HepG2 (cell line): ENCODE results near the gene RDH11. TPM values are rescaled to one million over a fixed set of nuclear protein-coding genes. Genes with fewer than 3 reads are reported as not detected.

Experiments used
- ATAC-seq: fragments of 200-7000 bp; cut with Tn5 transposase; 3 replicates; pipeline ENCODE4 v1.9.1; 2020; ENCODE audit warnings: mild to moderate bottlenecking, moderate library complexity
- BruUV-seq: library from RNA; stranded (reverse); fragments of 400-500 nt; replicated peaks from 2 replicates; lab custom pipeline; 2021; lab: Mats Ljungman, UMichigan
- CTCF ChIA-PET: fragments of 300-600 bp; formaldehyde crosslinking; extraction: SDS; loops from one replicate; lab custom pipeline; 2021; ENCODE audit warnings: low total read pairs, inconsistent platforms, low intra/inter-chr PET ratio; lab: Yijun Ruan, JAX
- POLR2A ChIA-PET: fragments of 350-600 bp; sonication (Branson Sonifier 250); formaldehyde crosslinking; loops from one replicate; lab custom pipeline; 2020; ENCODE audit warnings: antibody characterized with exemption, inconsistent platforms; lab: Yijun Ruan, JAX
- DNase-seq: peaks from one replicate; pipeline ENCODE4 v3.0.0-alpha.2; 2015; ENCODE audit warnings: low spot score
- FAIRE-seq: peaks from 3 replicates; lab custom pipeline; 2011; peaks lifted over from hg19 to GRCh38; lab: Jason Lieb, UNC
- H2AFZ ChIP-seq: one replicate; pipeline ENCODE4 v1.6.1; 2011; ENCODE audit warnings: low read length, inconsistent platforms
- H3K27ac ChIP-seq: fragments of 300-600 bp; 3 replicates; pipeline ENCODE4 v1.8.0; 2011; ENCODE audit warnings: mixed run types, mild to moderate bottlenecking, mixed read lengths, low read length, inconsistent platforms; ENCODE audit not compliant: insufficient read depth; ENCODE audit errors: extremely low read length
- H3K27me3 ChIP-seq, 2 experiments: fragments of 200-600 bp in 1 of 2; 2 replicates in 1 of 2; 3 replicates in 1 of 2; pipeline versions ENCODE4 v1.6.0 to v1.8.0; 2011; ENCODE audit warnings: low read length in 2 of 2, mild to moderate bottlenecking in 2 of 2, moderate library complexity in 2 of 2, inconsistent platforms in 1 of 2; ENCODE audit not compliant: insufficient read depth in 2 of 2, control insufficient read depth in 1 of 2
- H3K36me3 ChIP-seq, 2 experiments: fragments of 200-600 bp in 1 of 2; replicated peaks in 1 of 2; 2 replicates in 1 of 2; 3 replicates in 1 of 2; pipeline versions ENCODE4 v1.5.1 to v1.8.0; 2011; ENCODE audit warnings: low read length in 2 of 2, inconsistent platforms in 1 of 2; ENCODE audit not compliant: insufficient read depth in 2 of 2, control insufficient read depth in 1 of 2
- H3K4me1 ChIP-seq: 2 replicates; pipeline ENCODE4 v1.5.1; 2012; ENCODE audit warnings: low read length, inconsistent platforms; ENCODE audit not compliant: insufficient read depth
- H3K4me2 ChIP-seq: 2 replicates; pipeline ENCODE4 v1.6.0; 2011; ENCODE audit warnings: low read depth, low read length, inconsistent platforms
- H3K4me3 ChIP-seq, 3 experiments: fragments of 200-600 bp in 1 of 3; sonication (generic), shearing (Covaris generic) in 1 of 3; replicated peaks in 1 of 3; 2 replicates each; pipeline ENCODE4 v1.5.1; 2011 to 2016; ENCODE audit warnings: low read length in 3 of 3, inconsistent platforms in 2 of 3, low read depth in 2 of 3, mild to moderate bottlenecking in 2 of 3, control low read depth in 1 of 3, mixed read lengths in 1 of 3; ENCODE audit not compliant: insufficient read depth in 1 of 3
- H3K79me2 ChIP-seq: one replicate; pipeline ENCODE4 v1.6.1; 2011; ENCODE audit warnings: low read length, inconsistent platforms; ENCODE audit not compliant: insufficient read depth
- H3K9ac ChIP-seq: 2 replicates; pipeline ENCODE4 v1.6.0; 2011; ENCODE audit warnings: mild to moderate bottlenecking, low read depth, low read length, inconsistent platforms; ENCODE audit not compliant: insufficient read depth
- H3K9me3 ChIP-seq: 2 replicates; pipeline ENCODE4 v1.5.1; 2012; ENCODE audit warnings: mild to moderate bottlenecking, low read length
- H4K20me1 ChIP-seq: 2 replicates; pipeline ENCODE4 v1.6.0; 2011; ENCODE audit warnings: inconsistent platforms, mild to moderate bottlenecking, low read length, moderate library complexity; ENCODE audit not compliant: insufficient read depth
- ASH2L ChIP-seq: fragments of 300-600, 200-600 bp; sonication (generic); IDR thresholded peaks from 2 replicates; pipeline ENCODE4 v1.7.0; 2017; ENCODE audit warnings: low read depth, mild to moderate bottlenecking, moderate library complexity, mixed read lengths, low read length; ENCODE audit not compliant: insufficient read length
- BHLHE40 ChIP-seq: IDR thresholded peaks from 2 replicates; pipeline ENCODE4 v1.6.1; 2011; ENCODE audit warnings: low read length, improper control_type of control experiment
- CREM ChIP-seq, 2 experiments: sonication (generic) in 1 of 2; formaldehyde crosslinking in 1 of 2; IDR thresholded peaks; 2 replicates each; pipeline versions ENCODE4 v1.4.0 to v1.6.1; 2016 to 2020; ENCODE audit warnings: antibody characterized with exemption in 1 of 2, mild to moderate bottlenecking in 1 of 2, missing genetic modification reagents in 1 of 2
- CSRNP2 ChIP-seq: sonication (generic); formaldehyde crosslinking; conservative IDR thresholded peaks from 2 replicates; pipeline ENCODE4 v1.8.0; 2022; ENCODE audit warnings: low read depth, missing genetic modification reagents
- DR1 ChIP-seq: sonication (generic); formaldehyde crosslinking; IDR thresholded peaks from 2 replicates; pipeline ENCODE4 v1.8.0; 2021; ENCODE audit warnings: mild to moderate bottlenecking, missing genetic modification reagents, inconsistent platforms
- GATAD1 ChIP-seq: IDR thresholded peaks from 2 replicates; pipeline ENCODE4 v1.6.1; 2016; ENCODE audit warnings: missing genetic modification reagents, missing compliant biosample characterization
- HIVEP1 ChIP-seq: sonication (generic); formaldehyde crosslinking; IDR thresholded peaks from 2 replicates; pipeline ENCODE4 v1.4.0; 2020; ENCODE audit warnings: mild to moderate bottlenecking, missing genetic modification reagents
- MEIS2 ChIP-seq: sonication (generic); formaldehyde crosslinking; IDR thresholded peaks from 2 replicates; pipeline ENCODE4 v1.9.0; 2021; ENCODE audit warnings: mild to moderate bottlenecking, missing genetic modification reagents
- MTF2 ChIP-seq: sonication (generic); formaldehyde crosslinking; IDR thresholded peaks from 2 replicates; pipeline ENCODE4 v1.5.0; 2020; ENCODE audit warnings: missing genetic modification reagents, borderline replicate concordance
- NCOR1 ChIP-seq: fragments of 200-600 bp; sonication (generic); IDR thresholded peaks from 2 replicates; pipeline ENCODE4 v1.7.0; 2017; ENCODE audit warnings: antibody characterized with exemption, low read length, borderline replicate concordance
- POGZ ChIP-seq: sonication (generic); formaldehyde crosslinking; IDR thresholded peaks from 2 replicates; pipeline ENCODE4 v1.4.0; 2020; ENCODE audit warnings: mild to moderate bottlenecking, missing genetic modification reagents
- POLR2AphosphoS2 ChIP-seq: IDR thresholded peaks from 2 replicates; pipeline ENCODE4 v1.6.1; 2011; ENCODE audit warnings: low read depth, low read length, improper control_type of control experiment
- RBM22 ChIP-seq: fragments of 200-400 bp; formaldehyde crosslinking; optimal IDR thresholded peaks from 2 replicates; pipeline ENCODE3; 2017; ENCODE audit warnings: mild to moderate bottlenecking, low read length, moderate library complexity
- SALL1 ChIP-seq: sonication (generic); formaldehyde crosslinking; IDR thresholded peaks from 2 replicates; pipeline ENCODE4 v1.8.0; 2022; ENCODE audit warnings: mild to moderate bottlenecking, missing genetic modification reagents
- SNAI1 ChIP-seq: sonication (generic); formaldehyde crosslinking; IDR thresholded peaks from 2 replicates; pipeline ENCODE4 v1.5.0; 2020; ENCODE audit warnings: mild to moderate bottlenecking, missing genetic modification reagents, borderline replicate concordance
- THAP11 ChIP-seq: IDR thresholded peaks from 2 replicates; pipeline ENCODE4 v1.6.1; 2016; ENCODE audit warnings: missing biosample characterization, missing genetic modification reagents
- TOPORS ChIP-seq: sonication (generic); formaldehyde crosslinking; IDR thresholded peaks from 2 replicates; pipeline ENCODE4 v1.8.0; 2023; ENCODE audit warnings: mild to moderate bottlenecking, missing genetic modification reagents
- ZC3H4 ChIP-seq: sonication (generic); formaldehyde crosslinking; IDR thresholded peaks from 2 replicates; pipeline ENCODE4 v1.4.0; 2020; ENCODE audit warnings: missing genetic modification reagents, borderline replicate concordance
- ZHX1 ChIP-seq: sonication (generic); formaldehyde crosslinking; IDR thresholded peaks from 2 replicates; pipeline ENCODE4 v1.8.1; 2022; ENCODE audit warnings: low read depth, mild to moderate bottlenecking, missing genetic modification reagents
- ZNF788 ChIP-seq: sonication (generic); formaldehyde crosslinking; IDR thresholded peaks from 2 replicates; pipeline ENCODE4 v1.5.0; 2020; ENCODE audit warnings: mild to moderate bottlenecking, missing genetic modification reagents, borderline replicate concordance
- ZSCAN9 ChIP-seq: IDR thresholded peaks from 2 replicates; pipeline ENCODE4 v1.6.1; 2016; ENCODE audit warnings: borderline replicate concordance
- WGBS: methylation state at CpG from one replicate; pipeline ENCODE4 v1.1.6; 2017; ENCODE audit warnings: low lambda C conversion rate; 5-methylcytosine and 5-hydroxymethylcytosine counted together
- in situ Hi-C: cut with HindIII; loops from 2 replicates; pipeline ENCODE4 v1.10.0; 2017; ENCODE audit warnings: low pct_unique_long_range_greater_than_20kb; ENCODE audit not compliant: extremely low pct_ligation_motif_present
- intact Hi-C: fragments of 100-400 bp; cut with micrococcal nuclease; formaldehyde crosslinking; loops from one replicate; pipeline ENCODE4 v1.10.0; 2022; ENCODE audit not compliant: unreplicated experiment
- polyA plus RNA-seq, 8 experiments: library from polyadenylated mRNA; depleted of rRNA in 3 of 8; stranded (reverse) in 7 of 8; unstranded in 1 of 8; fragments of >200 nt; fragmentation: Illumina TruSeq in 4 of 8; extraction: Trizol in 4 of 8; gene quantifications; 2 replicates each; pipeline versions ENCODE4 v1.2.1 to v1.2.3, GENCODE V29; 2011 to 2016; ENCODE audit warnings: low read depth in 4 of 8, missing spikeins in 1 of 8, mixed read lengths in 1 of 8; ENCODE audit not compliant: insufficient read depth in 1 of 8
- total RNA-seq, 5 experiments: library from RNA; depleted of rRNA; stranded (reverse); fragments of >200 nt; fragmentation: Illumina TruSeq; extraction: Trizol; gene quantifications; 2 replicates each; pipeline ENCODE4 v1.2.3, GENCODE V29; 2016; ENCODE audit warnings: low read depth in 1 of 5

The RDH11 gene
- total and polyA plus RNA-seq, 2 of the 13 experiments (the other 11 are each of a cell fraction or from before 2014, with no cell fraction given) = 106 to 131 TPM

GRCh38 chr14:67694791-67695393 lies 672 bp downstream of the RDH11 start:
- FAIRE-seq (peak; percentile 97), DNase-seq (peak; percentile 92), ATAC-seq (peak; percentile 94)
- TSS peak; percentile 100 for BruUV-seq
- Histone ChIP-seq H4K20me1 (peaks cover 3% of the 10 kb centered on the region), H3K36me3 (peaks cover 7 to 32% of the 10 kb centered on the region in 2 experiments), H3K27ac (peak overlapping the region; percentile 96), H2AFZ (no peak overlapping the region), H3K4me3 (peak overlapping the region; percentile 94 to 99 (median 96)), H3K9ac (peak overlapping the region; percentile 96), H3K9me3 (no peaks in the 10 kb centered on the region), H3K79me2 (peaks cover 35% of the 10 kb centered on the region), H3K4me2 (peak overlapping the region; percentile 85), H3K4me1 (peaks cover 52% of the 10 kb centered on the region), H3K27me3 (no peaks in the 10 kb centered on the region; a peak in 1 of 5 replicates)
- POLR2A ChIA-PET = interaction anchor here (0.6 to 2.2 kb wide), 13 partner anchors 9 to 335 kb away, joined by 3 to 13 read pairs (median 5); partner anchors contain the start of genes ATP6V1D, EIF2S1, PIGH and ZFYVE26
- under 1% methylated on average over 21 of the region's 21 CpGs for WGBS
- CTCF ChIA-PET = no interaction called here
- intact Hi-C loops (no loop called here), in situ Hi-C loops (no loop called here)
- TF ChIP-seq CSRNP2 (no peak), ZSCAN9 (no peak), POGZ (CRISPR knock-in tag) (peak; percentile 43), MTF2 (CRISPR knock-in tag) (no peak), ZC3H4 (peak; percentile 80; the same call in 1 of the 2 replicates), TOPORS (CRISPR knock-in tag) (0 out of 2 replicates have a peak, but pooled peaks have one; percentile 55), SNAI1 (CRISPR knock-in tag) (no peak), THAP11 (CRISPR knock-in tag) (peak; percentile 75), GATAD1 (CRISPR knock-in tag) (peak; percentile 36; the same call in 1 of the 2 replicates), MEIS2 (CRISPR knock-in tag) (peak; percentile 40; the same call in 1 of the 2 replicates), RBM22 (no peak), ZHX1 (CRISPR knock-in tag) (no peak), CREM (IDR thresholded peaks at IDR 0.05) (peak; percentile 35; the same call in 1 of the 2 replicates), CREM (CRISPR knock-in tag; IDR thresholded peaks at IDR 0.05) (no peak), ASH2L (peak; percentile 44), HIVEP1 (CRISPR knock-in tag) (no peak), ZNF788 (peak; percentile 12; the same call in 1 of the 2 replicates), BHLHE40 (no peak), SALL1 (CRISPR knock-in tag) (peak; percentile 74), DR1 (CRISPR knock-in tag) (peak; percentile 30; the same call in 1 of the 2 replicates), NCOR1 (no peak), POLR2AphosphoS2 (peak; percentile 69; the same call in 1 of the 2 replicates)
